ENCODE results near the gene SLC22A14. TPM values are rescaled to one million over a fixed set of nuclear protein-coding genes. Genes with fewer than 3 reads are reported as not detected.

The SLC22A14 gene
- total RNA-seq, 6 donors from 2014 or later: 0.30 to 1.6 TPM; not detected in 4

GRCh38 chr3:38306941-38307340, 24.8 kb downstream of the SLC22A14 start:
- no peak for DNase-seq
- Histone ChIP-seq H3K36me3 (no peaks in the 10 kb centered on the region), H3K9me3 (no peaks in the 10 kb centered on the region), H3K27me3 (no peaks in the 10 kb centered on the region), H3K27ac (no peak overlapping the region), H3K4me3 (no peak overlapping the region), H3K4me1 (no peaks in the 10 kb centered on the region)
- no peak for TF ChIP-seq EP300 (IDR thresholded peaks at IDR 0.05)
- TF ChIP-seq CTCF (IDR thresholded peaks at IDR 0.05): no peak
- no peak for TF ChIP-seq POLR2A (IDR thresholded peaks at IDR 0.05)
- no peak for TF ChIP-seq POLR2AphosphoS5 (IDR thresholded peaks at IDR 0.05)
- ATAC-seq (ENCODE audit: low FRiP score in 2 of 2): no peak
- WGBS, 2 donors: 93 to 100% methylated on average over 2 to 5 of the region's 5 CpGs

GRCh38 chr3:38307599-38307998, 25.5 kb downstream of the SLC22A14 start:
- H3K36me3 ChIP-seq: no peaks in the 10 kb centered on the region
- TF ChIP-seq CTCF (IDR thresholded peaks at IDR 0.05): no peak
- no peak for TF ChIP-seq EP300 (IDR thresholded peaks at IDR 0.05)
- TF ChIP-seq POLR2AphosphoS5 (IDR thresholded peaks at IDR 0.05): no peak
- no peak for TF ChIP-seq POLR2A (IDR thresholded peaks at IDR 0.05)
- H3K27ac ChIP-seq: no peak overlapping the region
- DNase-seq: peak in 1 of 2 donors; percentile 51
- H3K4me1 ChIP-seq: no peaks in the 10 kb centered on the region
- WGBS, 2 donors: 88 to 98% methylated on average over 12 of the region's 12 CpGs
- no peak for ATAC-seq (ENCODE audit: low FRiP score in 2 of 2)
- no peaks in the 10 kb centered on the region for H3K27me3 ChIP-seq
- no peaks in the 10 kb centered on the region for H3K9me3 ChIP-seq
- H3K4me3 ChIP-seq: no peak overlapping the region

- WGBS, 2 donors: 84 to 90% methylated on average over 8 to 9 of the region's 9 CpGs
- ATAC-seq (ENCODE audit: low FRiP score in 2 of 2): no peak
- DNase-seq: no peak
- Histone ChIP-seq H3K9me3 (no peaks in the 10 kb centered on the region), H3K27ac (no peak overlapping the region), H3K27me3 (no peaks in the 10 kb centered on the region), H3K36me3 (no peaks in the 10 kb centered on the region), H3K4me3 (no peak overlapping the region), H3K4me1 (no peaks in the 10 kb centered on the region)
- TF ChIP-seq POLR2A (IDR thresholded peaks at IDR 0.05) (no peak), POLR2AphosphoS5 (IDR thresholded peaks at IDR 0.05) (no peak), CTCF (IDR thresholded peaks at IDR 0.05) (no peak), EP300 (IDR thresholded peaks at IDR 0.05) (no peak)
Observed at GRCh38 chr3:38308456-38308855, 26.4 kb downstream of the SLC22A14 start.

GRCh38 chr3:38311476-38311875, 29.4 kb downstream of the SLC22A14 start:
- H3K4me3 ChIP-seq: no peak overlapping the region
- 62 to 76% methylated on average over 1 of the region's 1 CpG for WGBS, 2 donors
- TF ChIP-seq POLR2AphosphoS5 (IDR thresholded peaks at IDR 0.05) (no peak), POLR2A (IDR thresholded peaks at IDR 0.05) (no peak), EP300 (IDR thresholded peaks at IDR 0.05) (no peak), CTCF (IDR thresholded peaks at IDR 0.05) (no peak)

GRCh38 chr3:38311941-38312340, 29.8 kb downstream of the SLC22A14 start:
- WGBS, 2 donors: 68 to 84% methylated on average over 2 of the region's 2 CpGs
- Histone ChIP-seq H3K4me1 (no peaks in the 10 kb centered on the region), H3K27ac (no peak overlapping the region), H3K27me3 (no peaks in the 10 kb centered on the region), H3K36me3 (no peaks in the 10 kb centered on the region), H3K4me3 (no peak overlapping the region), H3K9me3 (no peaks in the 10 kb centered on the region)
- ATAC-seq (ENCODE audit: low FRiP score in 2 of 2) (no peak), DNase-seq (no peak)
- no peak for TF ChIP-seq EP300 (IDR thresholded peaks at IDR 0.05)
- TF ChIP-seq POLR2AphosphoS5 (IDR thresholded peaks at IDR 0.05): no peak
- no peak for TF ChIP-seq POLR2A (IDR thresholded peaks at IDR 0.05)
- no peak for TF ChIP-seq CTCF (IDR thresholded peaks at IDR 0.05)

More at GRCh38 chr3:38311476-38311875, 29.4 kb downstream of the SLC22A14 start:
- Histone ChIP-seq H3K4me1 (no peaks in the 10 kb centered on the region), H3K27ac (no peak overlapping the region), H3K9me3 (no peaks in the 10 kb centered on the region), H3K27me3 (no peaks in the 10 kb centered on the region), H3K36me3 (no peaks in the 10 kb centered on the region)
- ATAC-seq (ENCODE audit: low FRiP score in 2 of 2) (no peak), DNase-seq (no peak)
